ENCODE measurements around the gene P2RY2.

The P2RY2 gene

DNA sequence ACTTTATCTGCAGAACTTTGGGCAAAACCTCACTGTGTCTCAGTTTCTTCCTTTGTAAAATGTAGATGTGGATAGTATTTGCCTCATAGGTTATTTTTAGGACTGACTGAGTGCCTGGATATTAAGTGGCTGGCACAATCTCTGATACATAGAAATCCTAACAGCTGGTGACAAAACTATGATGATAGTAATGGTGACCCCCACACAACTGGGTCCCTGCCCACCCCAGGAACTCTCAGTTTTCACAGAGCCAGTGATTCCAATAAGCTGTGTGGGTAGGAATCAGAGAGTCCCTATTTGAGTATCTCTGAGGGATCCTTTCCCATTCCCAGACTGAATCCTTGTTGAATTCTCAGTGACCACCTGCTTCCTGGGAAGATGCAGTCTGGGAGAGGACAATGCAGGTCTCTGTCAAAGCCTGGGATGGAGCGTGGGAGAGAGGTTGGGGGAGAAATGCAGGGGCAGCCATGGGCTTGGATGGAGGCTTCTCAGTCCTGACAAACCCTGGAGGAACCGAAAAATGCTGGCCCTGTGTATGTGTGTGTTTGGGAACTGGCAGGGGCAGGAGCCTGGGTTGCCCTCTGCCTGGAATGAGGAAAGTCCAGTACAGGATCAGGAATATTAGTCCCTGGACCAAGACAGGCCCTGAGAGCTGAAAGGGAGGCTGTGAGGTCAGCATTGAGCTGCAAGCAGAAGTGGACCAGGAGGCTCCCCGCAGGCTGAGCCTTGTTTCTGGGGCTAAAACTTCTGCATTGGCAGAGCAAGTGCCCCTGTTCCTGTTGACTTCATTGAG, 48.0 kb downstream of the P2RY2 start:
- Histone ChIP-seq H2AFZ (ENCODE audit: low read length) (no peak overlapping the region), H3K4me3 (ENCODE audit: low read length) (no peak overlapping the region), H3K9me3 (replicated peaks; ENCODE audit: insufficient read depth, low read length) (no peaks in the 10 kb centered on the region), H3K9me2 (replicated peaks; ENCODE audit: insufficient read depth, low read length) (no peaks in the 10 kb centered on the region), H3K4me1 (ENCODE audit: low read length) (peaks cover 23% of the 10 kb centered on the region), H3K27ac (ENCODE audit: low read length) (no peak overlapping the region), H3K27me3 (replicated peaks; ENCODE audit: insufficient read depth, low read length) (no peaks in the 10 kb centered on the region), H4K20me1 (ENCODE audit: insufficient read depth, low read length) (no peaks in the 10 kb centered on the region), H3K36me3 (replicated peaks; ENCODE audit: insufficient read depth, low read length) (no peaks in the 10 kb centered on the region), H3F3A (ENCODE audit: insufficient read depth, low read length) (peaks cover 15% of the 10 kb centered on the region), H3K4me2 (ENCODE audit: low read depth, low read length) (no peak overlapping the region), H3K79me2 (ENCODE audit: low read length) (no peaks in the 10 kb centered on the region), H3K9ac (ENCODE audit: low read length) (no peak overlapping the region)
- no peak for TF ChIP-seq EZH2phosphoT487 (IDR thresholded peaks at IDR 0.05; ENCODE audit: low read length)
- TF ChIP-seq CTCF (IDR thresholded peaks at IDR 0.05; ENCODE audit: low read length), result no peak
- no peak for TF ChIP-seq EZH2 (optimal IDR thresholded peaks at IDR 0.05; ENCODE audit: low read depth, low read length)
- no peak for DNase-seq

DNA sequence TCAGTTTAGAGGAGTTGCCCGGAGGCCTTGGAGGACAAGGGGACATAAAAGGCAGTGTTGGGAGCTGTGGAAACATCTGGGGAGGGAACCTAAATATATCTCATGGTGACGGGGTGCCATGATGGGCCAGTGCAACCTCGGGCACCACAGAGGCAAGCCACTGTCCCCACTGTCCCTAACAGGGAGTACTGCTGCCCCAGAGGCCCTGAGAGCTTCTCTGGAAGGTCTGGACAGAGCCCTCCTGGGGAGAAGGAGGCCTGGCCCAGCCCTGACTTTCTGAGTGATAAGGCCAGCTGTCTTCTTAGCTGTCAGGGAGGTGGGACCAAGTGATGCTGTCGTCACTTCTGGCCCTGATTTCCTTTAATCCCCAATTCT, 48.6 kb downstream of the P2RY2 start:
- Histone ChIP-seq H3K27ac (ENCODE audit: low read length) (no peak overlapping the region), H3K9me2 (replicated peaks; ENCODE audit: insufficient read depth, low read length) (no peaks in the 10 kb centered on the region), H2AFZ (ENCODE audit: low read length) (no peak overlapping the region), H3F3A (ENCODE audit: insufficient read depth, low read length) (peaks cover 20% of the 10 kb centered on the region), H3K79me2 (ENCODE audit: low read length) (no peaks in the 10 kb centered on the region), H4K20me1 (ENCODE audit: insufficient read depth, low read length) (no peaks in the 10 kb centered on the region), H3K9me3 (replicated peaks; ENCODE audit: insufficient read depth, low read length) (no peaks in the 10 kb centered on the region), H3K9ac (ENCODE audit: low read length) (no peak overlapping the region), H3K36me3 (replicated peaks; ENCODE audit: insufficient read depth, low read length) (no peaks in the 10 kb centered on the region), H3K4me3 (ENCODE audit: low read length) (no peak overlapping the region), H3K27me3 (replicated peaks; ENCODE audit: insufficient read depth, low read length) (no peaks in the 10 kb centered on the region), H3K4me1 (ENCODE audit: low read length) (peaks cover 26% of the 10 kb centered on the region), H3K4me2 (ENCODE audit: low read depth, low read length) (no peak overlapping the region)
- no peak for DNase-seq
- TF ChIP-seq EZH2phosphoT487 (IDR thresholded peaks at IDR 0.05; ENCODE audit: low read length), result no peak
- TF ChIP-seq EZH2 (optimal IDR thresholded peaks at IDR 0.05; ENCODE audit: low read depth, low read length), result no peak
- TF ChIP-seq CTCF (IDR thresholded peaks at IDR 0.05; ENCODE audit: low read length), result no peak

GRCh38 chr11:73267122-73267846, 49.2 kb downstream of the P2RY2 start:
- Histone ChIP-seq H3K9ac (ENCODE audit: low read length) (no peak overlapping the region), H3K4me3 (ENCODE audit: low read length) (no peak overlapping the region), H3K4me1 (ENCODE audit: low read length) (peaks cover 33% of the 10 kb centered on the region), H3K27ac (ENCODE audit: low read length) (no peak overlapping the region), H3F3A (ENCODE audit: insufficient read depth, low read length) (peaks cover 26% of the 10 kb centered on the region), H4K20me1 (ENCODE audit: insufficient read depth, low read length) (no peaks in the 10 kb centered on the region), H3K36me3 (replicated peaks; ENCODE audit: insufficient read depth, low read length) (no peaks in the 10 kb centered on the region), H3K9me3 (replicated peaks; ENCODE audit: insufficient read depth, low read length) (no peaks in the 10 kb centered on the region), H3K27me3 (replicated peaks; ENCODE audit: insufficient read depth, low read length) (no peaks in the 10 kb centered on the region), H3K79me2 (ENCODE audit: low read length) (no peaks in the 10 kb centered on the region), H3K4me2 (ENCODE audit: low read depth, low read length) (no peak overlapping the region), H2AFZ (ENCODE audit: low read length) (no peak overlapping the region), H3K9me2 (replicated peaks; ENCODE audit: insufficient read depth, low read length) (no peaks in the 10 kb centered on the region)
- no peak for DNase-seq
- TF ChIP-seq CTCF (IDR thresholded peaks at IDR 0.05; ENCODE audit: low read length), result no peak
- TF ChIP-seq EZH2 (optimal IDR thresholded peaks at IDR 0.05; ENCODE audit: low read depth, low read length), result no peak
- no peak for TF ChIP-seq EZH2phosphoT487 (IDR thresholded peaks at IDR 0.05; ENCODE audit: low read length)
